CD14-positive monocyte (primary cell): ENCODE measurements around the gene RFX4. TPM values are rescaled to one million over a fixed set of nuclear protein-coding genes. Genes with fewer than 3 reads are reported as not detected.

Experiments used
- DNase-seq, 3 donors: peaks; one replicate each; pipeline ENCODE4 v3.0.0-alpha.2; 2011 to 2022
- H2AFZ ChIP-seq: 2 replicates; pipeline ENCODE4 v1.6.0; 2012; ENCODE audit warnings: mild to moderate bottlenecking, low read depth, low read length, inconsistent platforms; ENCODE audit not compliant: insufficient read depth, poor library complexity, severe bottlenecking
- H3K27ac ChIP-seq, 2 donors: 1 replicate in 1 of 2; 2 replicates in 1 of 2; pipeline ENCODE4 v1.5.1; 2012 to 2013; ENCODE audit warnings: low read length in 2 of 2, control low read depth in 1 of 2, inconsistent platforms in 1 of 2, low read depth in 1 of 2, mild to moderate bottlenecking in 1 of 2
- H3K27me3 ChIP-seq, 2 donors: one replicate each; pipeline versions ENCODE4 v1.6.0 to v1.6.1; 2011 to 2013; ENCODE audit warnings: low read length in 2 of 2; ENCODE audit not compliant: control insufficient read depth in 2 of 2, insufficient read depth in 2 of 2
- H3K36me3 ChIP-seq, 2 donors: replicated peaks in 1 of 2; 1 replicate in 1 of 2; 2 replicates in 1 of 2; pipeline versions ENCODE4 v1.5.1 to v1.6.1; 2012 to 2013; ENCODE audit warnings: low read length in 2 of 2, control low read depth in 1 of 2, inconsistent platforms in 1 of 2, mild to moderate bottlenecking in 1 of 2; ENCODE audit not compliant: insufficient read depth in 2 of 2, control insufficient read depth in 1 of 2
- H3K4me1 ChIP-seq, 2 donors: 1 replicate in 1 of 2; 2 replicates in 1 of 2; pipeline versions ENCODE4 v1.5.1 to v1.6.1; 2012 to 2013; ENCODE audit warnings: low read length in 2 of 2, control low read depth in 1 of 2, inconsistent platforms in 1 of 2, mild to moderate bottlenecking in 1 of 2, moderate library complexity in 1 of 2; ENCODE audit not compliant: insufficient read depth in 2 of 2, control insufficient read depth in 1 of 2
- H3K4me2 ChIP-seq: replicated peaks from 2 replicates; pipeline ENCODE3; 2012; ENCODE audit warnings: low read length, moderate library complexity, mild to moderate bottlenecking; ENCODE audit not compliant: poor library complexity, severe bottlenecking; ENCODE audit errors: extremely low read depth
- H3K4me3 ChIP-seq, 3 experiments: fragments of 200-600 bp in 1 of 3; sonication (generic) in 1 of 3; replicated peaks in 1 of 3; 1 replicate in 2 of 3; 2 replicates in 1 of 3; pipeline ENCODE4 v1.5.1; 2011 to 2013; ENCODE audit warnings: low read length in 3 of 3, mild to moderate bottlenecking in 3 of 3, control low read depth in 2 of 3, low read depth in 2 of 3, inconsistent platforms in 1 of 3, moderate library complexity in 1 of 3
- H3K79me2 ChIP-seq: 2 replicates; pipeline ENCODE4 v1.6.0; 2012; ENCODE audit warnings: mild to moderate bottlenecking, control low read depth, inconsistent platforms, low read length, moderate library complexity; ENCODE audit not compliant: insufficient read depth
- H3K9ac ChIP-seq: 2 replicates; pipeline ENCODE4 v1.6.0; 2017; ENCODE audit warnings: low read length, mild to moderate bottlenecking; ENCODE audit not compliant: insufficient read depth, poor library complexity, severe bottlenecking
- H3K9me3 ChIP-seq, 2 donors: replicated peaks in 1 of 2; 1 replicate in 1 of 2; 2 replicates in 1 of 2; pipeline versions ENCODE4 v1.5.1 to v1.6.1; 2012 to 2013; ENCODE audit warnings: low read length in 2 of 2, control low read depth in 1 of 2; ENCODE audit not compliant: control insufficient read depth in 1 of 2, insufficient read depth in 1 of 2
- H4K20me1 ChIP-seq: 2 replicates; pipeline ENCODE4 v1.6.0; 2012; ENCODE audit warnings: mild to moderate bottlenecking, low read length, control low read depth, moderate library complexity; ENCODE audit not compliant: insufficient read depth
- H3K27ac Mint-ChIP-seq, 7 donors: one replicate each; pipeline ENCODE4 v1.8.0; 2020; ENCODE audit warnings: mild to moderate bottlenecking in 7 of 7, mixed read lengths in 7 of 7, moderate library complexity in 6 of 7, inconsistent platforms in 2 of 7
- H3K27me3 Mint-ChIP-seq, 3 donors: one replicate each; pipeline ENCODE4 v1.8.0; 2021 to 2022; ENCODE audit warnings: low read depth in 3 of 3, mild to moderate bottlenecking in 3 of 3, mixed read lengths in 3 of 3, moderate library complexity in 3 of 3, inconsistent platforms in 1 of 3
- H3K36me3 Mint-ChIP-seq, 2 donors: one replicate each; pipeline ENCODE4 v1.8.0; 2020; ENCODE audit warnings: mixed read lengths in 2 of 2, inconsistent platforms in 1 of 2, mild to moderate bottlenecking in 1 of 2
- H3K4me1 Mint-ChIP-seq: one replicate; pipeline ENCODE4 v1.8.0; 2020; ENCODE audit warnings: mild to moderate bottlenecking, mixed read lengths
- H3K4me3 Mint-ChIP-seq, 2 donors: one replicate each; pipeline ENCODE4 v1.8.0; 2020; ENCODE audit warnings: mild to moderate bottlenecking in 2 of 2, mixed read lengths in 2 of 2, moderate library complexity in 1 of 2
- H3K9me3 Mint-ChIP-seq, 7 donors: one replicate each; pipeline ENCODE4 v1.8.0; 2020 to 2022; ENCODE audit warnings: mixed read lengths in 7 of 7, mild to moderate bottlenecking in 6 of 7, moderate library complexity in 6 of 7, inconsistent platforms in 2 of 7
- CTCF ChIP-seq: fragments of 200-600 bp; IDR thresholded peaks from one replicate; pipeline ENCODE4 v1.8.0; 2022; ENCODE audit warnings: antibody characterized with exemption, mild to moderate bottlenecking
- WGBS: methylation state at CpG from one replicate; pipeline ENCODE4 v1.1.5; 2013; ENCODE audit warnings: missing lambda C conversion rate; ENCODE audit not compliant: insufficient coverage; 5-methylcytosine and 5-hydroxymethylcytosine counted together
- intact Hi-C, 2 donors: fragments of 100-400 bp; cut with micrococcal nuclease; formaldehyde crosslinking; loops; one replicate each; pipeline versions ENCODE4 v1.15.0 to v1.15.1; 2023
- polyA plus RNA-seq, 3 donors: library from polyadenylated mRNA; depleted of rRNA in 1 of 3; unstranded in 2 of 3; stranded (reverse) in 1 of 3; fragments of 300-500 nt in 2 of 3; fragments of >200 nt in 1 of 3; fragmentation: Illumina TruSeq in 2 of 3; gene quantifications; 1 replicate in 2 of 3; 2 replicates in 1 of 3; pipeline ENCODE4 v1.2.3, GENCODE V29; 2012 to 2021

Gene RFX4
- polyA plus RNA-seq, 3 donors = not detected

GRCh38 chr12:106672314-106673025, 89.7 kb downstream of the RFX4 start:
- H3K4me1 ChIP-seq = no peaks in the 10 kb centered on the region
- intact Hi-C loops = no loop called here

DNA sequence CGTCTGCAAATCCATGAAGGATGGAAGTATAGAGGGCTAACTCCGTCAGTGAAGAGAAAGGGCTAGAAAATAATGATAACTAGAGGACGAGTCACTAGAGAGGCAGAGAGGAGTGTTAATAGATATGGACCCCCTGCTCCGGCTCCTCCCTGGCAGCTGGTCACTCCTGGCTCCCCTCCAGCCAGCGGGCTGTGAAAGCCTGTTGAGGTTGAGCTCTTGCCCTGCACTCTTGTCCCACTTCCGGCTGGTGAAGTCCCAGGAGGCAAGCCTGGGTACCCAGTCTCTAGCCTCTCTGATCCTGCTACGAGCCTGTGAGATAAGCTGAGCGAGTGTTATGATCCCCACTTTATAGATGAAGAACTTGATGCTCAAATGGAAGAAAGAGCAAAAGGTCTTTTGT, 90.3 kb downstream of the RFX4 start:
- no peak for DNase-seq

More at GRCh38 chr12:106672314-106673025, 89.7 kb downstream of the RFX4 start:
- H3K4me2 ChIP-seq = no peak overlapping the region
- H3K27me3 ChIP-seq = peaks cover 6 to 8% of the 10 kb centered on the region in 2 donors
- no peaks in the 10 kb centered on the region for H3K36me3 ChIP-seq
- H3K4me3 Mint-ChIP-seq = no peak overlapping the region
- no peaks in the 10 kb centered on the region for H3K36me3 Mint-ChIP-seq
- peaks cover 18 to 32% (median 27%) of the 10 kb centered on the region in 3 donors for H3K27me3 Mint-ChIP-seq
- no peaks in the 10 kb centered on the region for H3K9me3 ChIP-seq
- no peaks in the 10 kb centered on the region for H3K4me1 Mint-ChIP-seq
- H3K79me2 ChIP-seq = no peaks in the 10 kb centered on the region
- H3K4me3 ChIP-seq = no peak overlapping the region
- H3K27ac ChIP-seq = no peak overlapping the region
- H3K27ac Mint-ChIP-seq = peak overlapping the region in 1 of 7 donors; percentile 41
- no peak overlapping the region for H2AFZ ChIP-seq
- peaks cover 0 to 3% (median under 1%) of the 10 kb centered on the region in 7 donors for H3K9me3 Mint-ChIP-seq
- WGBS = 67% methylated on average over 1 of the region's 8 CpGs
- no peaks in the 10 kb centered on the region for H4K20me1 ChIP-seq
- DNase-seq = no peak
- H3K9ac ChIP-seq = no peak overlapping the region
- no peak for TF ChIP-seq CTCF

More for the DNA sequence above, 90.3 kb downstream of the RFX4 start:
- H3K4me3 Mint-ChIP-seq = no peak overlapping the region
- H3K27ac Mint-ChIP-seq = no peak overlapping the region
- no peak overlapping the region for H2AFZ ChIP-seq
- intact Hi-C loops = no loop called here
- H3K4me1 Mint-ChIP-seq = no peaks in the 10 kb centered on the region
- no peaks in the 10 kb centered on the region for H3K9me3 ChIP-seq
- WGBS = 46% methylated on average over 5 of the region's 8 CpGs
- no peaks in the 10 kb centered on the region for H3K79me2 ChIP-seq
- H3K27me3 Mint-ChIP-seq = peaks cover 18 to 31% (median 28%) of the 10 kb centered on the region in 3 donors
- H3K27ac ChIP-seq = no peak overlapping the region
- peaks cover 4 to 8% of the 10 kb centered on the region in 2 donors for H3K27me3 ChIP-seq
- H3K9me3 Mint-ChIP-seq = peaks cover 0 to 3% (median 0%) of the 10 kb centered on the region in 7 donors
- H3K36me3 ChIP-seq = no peaks in the 10 kb centered on the region
- H3K36me3 Mint-ChIP-seq = no peaks in the 10 kb centered on the region
- no peaks in the 10 kb centered on the region for H3K4me1 ChIP-seq
- TF ChIP-seq CTCF = no peak
- no peaks in the 10 kb centered on the region for H4K20me1 ChIP-seq
- H3K4me3 ChIP-seq = no peak overlapping the region
- H3K4me2 ChIP-seq = no peak overlapping the region
- H3K9ac ChIP-seq = no peak overlapping the region
